GM12878 (cell line): Measurements from ENCODE around the gene SUSD5. TPM values are rescaled to one million over a fixed set of nuclear protein-coding genes. Genes with fewer than 3 reads are reported as not detected.

Experiments used
- ATF3 ChIP-seq: IDR thresholded peaks from 2 replicates; pipeline ENCODE4 v1.6.1; 2011; ENCODE audit warnings: low read depth, mild to moderate bottlenecking, low read length, moderate library complexity, borderline replicate concordance; ENCODE audit errors: extremely low read depth
- BCL11A ChIP-seq: IDR thresholded peaks from 2 replicates; pipeline ENCODE4 v1.6.1; 2011; ENCODE audit warnings: low read depth, low read length
- BCL3 ChIP-seq: IDR thresholded peaks from 2 replicates; pipeline ENCODE4 v1.6.1; 2011; ENCODE audit warnings: borderline replicate concordance, low read depth, mild to moderate bottlenecking, moderate library complexity, low read length; ENCODE audit not compliant: insufficient read depth, poor library complexity, severe bottlenecking
- CEBPB ChIP-seq, 2 experiments: fragments of 150-350 bp in 1 of 2; IDR thresholded peaks; 2 replicates each; pipeline ENCODE4 v1.6.1; 2012 to 2014; ENCODE audit warnings: low read depth in 2 of 2, low read length in 2 of 2, borderline replicate concordance in 1 of 2, inconsistent platforms in 1 of 2
- CREM ChIP-seq: IDR thresholded peaks from 2 replicates; pipeline ENCODE4 v1.6.1; 2014; ENCODE audit warnings: antibody characterized with exemption, low read depth
- ETV6 ChIP-seq, 2 experiments: fragments of 450-650 bp in 1 of 2; IDR thresholded peaks in 1 of 2; conservative IDR thresholded peaks in 1 of 2; 2 replicates each; pipeline ENCODE4 v1.6.1; 2014; ENCODE audit warnings: antibody characterized with exemption in 1 of 2, borderline replicate concordance in 1 of 2, low read depth in 1 of 2, mild to moderate bottlenecking in 1 of 2, moderate library complexity in 1 of 2
- FOXM1 ChIP-seq: IDR thresholded peaks from 2 replicates; pipeline ENCODE4 v1.6.1; 2012; ENCODE audit warnings: low read depth, mild to moderate bottlenecking, inconsistent platforms, low read length, moderate library complexity
- HCFC1 ChIP-seq: fragments of 150-350 bp; IDR thresholded peaks from 2 replicates; pipeline ENCODE4 v1.6.1; 2014; ENCODE audit warnings: low read length
- IRF4 ChIP-seq: IDR thresholded peaks from 2 replicates; pipeline ENCODE4 v1.6.1; 2011; ENCODE audit warnings: low read depth, low read length
- JUNB ChIP-seq: IDR thresholded peaks from 2 replicates; pipeline ENCODE4 v1.6.1; 2016; ENCODE audit warnings: antibody characterized with exemption, mild to moderate bottlenecking
- MLLT1 ChIP-seq: fragments of 450-650 bp; IDR thresholded peaks from 2 replicates; pipeline ENCODE4 v1.6.1; 2016; ENCODE audit warnings: mild to moderate bottlenecking
- NFYA ChIP-seq: IDR thresholded peaks from 2 replicates; pipeline ENCODE4 v1.6.1; 2011; ENCODE audit warnings: low read depth, mild to moderate bottlenecking, low read length, improper control_type of control experiment, borderline replicate concordance
- NR2C1 ChIP-seq: fragments of 450-650 bp; IDR thresholded peaks from 2 replicates; pipeline ENCODE4 v1.6.1; 2017; ENCODE audit warnings: antibody characterized with exemption, mild to moderate bottlenecking, moderate library complexity
- NRF1 ChIP-seq: conservative IDR thresholded peaks from 2 replicates; pipeline ENCODE4 v1.6.1; 2011; ENCODE audit warnings: mild to moderate bottlenecking, low read depth, low read length, improper control_type of control experiment
- RBBP5 ChIP-seq: fragments of 200-600 bp; sonication (generic); conservative IDR thresholded peaks from 2 replicates; pipeline ENCODE4 v1.6.1; 2016
- RUNX3 ChIP-seq: IDR thresholded peaks from 2 replicates; pipeline ENCODE4 v1.6.1; 2012; ENCODE audit warnings: low read length, inconsistent platforms
- SKIL ChIP-seq: fragments of 450-650 bp; IDR thresholded peaks from 2 replicates; pipeline ENCODE4 v1.6.1; 2017; ENCODE audit warnings: mild to moderate bottlenecking, low read depth, inconsistent platforms; ENCODE audit not compliant: poor library complexity, severe bottlenecking
- SMC3 ChIP-seq: IDR thresholded peaks from 2 replicates; pipeline ENCODE4 v1.6.1; 2011; ENCODE audit warnings: low read length, improper control_type of control experiment, borderline replicate concordance
- TCF12 ChIP-seq: IDR thresholded peaks from 2 replicates; pipeline ENCODE4 v1.6.1; 2011; ENCODE audit warnings: low read depth, mild to moderate bottlenecking, low read length
- TCF3 ChIP-seq: IDR thresholded peaks from 2 replicates; pipeline ENCODE4 v1.6.1; 2012; ENCODE audit warnings: low read depth, mild to moderate bottlenecking, low read length, borderline replicate concordance; ENCODE audit not compliant: insufficient read depth
- YY1 ChIP-seq: IDR thresholded peaks from 2 replicates; pipeline ENCODE4 v1.6.1; 2011; ENCODE audit warnings: low read depth, mild to moderate bottlenecking, low read length
- ZBTB40 ChIP-seq: fragments of 450-650 bp; IDR thresholded peaks from 2 replicates; pipeline ENCODE4 v1.6.1; 2016; ENCODE audit warnings: mild to moderate bottlenecking, moderate library complexity, borderline replicate concordance
- polyA plus RNA-seq, 11 experiments: library from polyadenylated mRNA; depleted of rRNA in 4 of 11; unstranded in 6 of 11; stranded (reverse) in 5 of 11; fragments of >200 nt; fragmentation: Nextera tagmentation in 4 of 11; fragmentation: Illumina TruSeq in 1 of 11; extraction: Ambion mirVana in 4 of 11; extraction: Trizol in 1 of 11; gene quantifications; 1 replicate in 1 of 11; 2 replicates in 10 of 11; pipeline versions ENCODE4 v1.2.1 to v1.2.3, GENCODE V29; 2011 to 2016; ENCODE audit warnings: inconsistent platforms in 2 of 11, missing spikeins in 2 of 11, low read depth in 1 of 11
- total RNA-seq, 4 experiments: library from RNA; depleted of rRNA in 3 of 4; stranded (reverse); fragments of >200 nt in 3 of 4; fragmentation: Illumina TruSeq in 1 of 4; extraction: Trizol in 1 of 4; gene quantifications; 2 replicates each; pipeline versions ENCODE4 v1.2.1 to v1.2.3, GENCODE V29; 2013 to 2021

Gene SUSD5
- total and polyA plus RNA-seq, 10 of the 15 experiments (the other 5 are each of a cell fraction or from before 2014, with no cell fraction given) = 0.01 to 0.05 (median 0.03) TPM; not detected in 4

GRCh38 chr3:33111581-33111980, 107.0 kb downstream of the SUSD5 start (continued):
- TF ChIP-seq NR2C1 = 0 out of 2 replicates have a peak, but pooled peaks have one; percentile 20
- TF ChIP-seq NRF1 = peak; percentile 22; the same call in 1 of the 2 replicates
- peak; percentile 52 for TF ChIP-seq SKIL
- no peak for TF ChIP-seq TCF3
- no peak for TF ChIP-seq BCL11A
- TF ChIP-seq TCF12 = no peak
- peak; percentile 76 for TF ChIP-seq RUNX3
- TF ChIP-seq MLLT1 = no peak
- TF ChIP-seq CREM = no peak
- TF ChIP-seq ZBTB40 = no peak
- TF ChIP-seq NFYA = no peak
- TF ChIP-seq CEBPB (IDR thresholded peaks at IDR 0.05; ENCODE audit: borderline replicate concordance in 1 of 2, low read depth in 2 of 2, low read length in 2 of 2) = no peak
- peak; percentile 54; the same call in 1 of the 2 replicates for TF ChIP-seq FOXM1
- no peak for TF ChIP-seq BCL3
- no peak for TF ChIP-seq HCFC1
- peak in 1 of 2 experiments; percentile 37; a peak in 1 of 4 replicates for TF ChIP-seq ETV6 (conservative IDR thresholded peaks at IDR 0.05 in 1 of 2, IDR thresholded peaks at IDR 0.05 in 1 of 2; ENCODE audit: borderline replicate concordance in 1 of 2, low read depth in 1 of 2)
- no peak for TF ChIP-seq SMC3
- no peak for TF ChIP-seq ATF3
- 0 out of 2 replicates have a peak, but pooled peaks have one; percentile 50 for TF ChIP-seq IRF4
- TF ChIP-seq YY1 = 0 out of 2 replicates have a peak, but pooled peaks have one; percentile 17
- TF ChIP-seq JUNB = peak; percentile 92
- TF ChIP-seq RBBP5 = no peak
